ENCODE data around the gene STIM1. TPM values are rescaled to one million over a fixed set of nuclear protein-coding genes. Genes with fewer than 3 reads are reported as not detected.

The STIM1 gene
- total and polyA plus RNA-seq, 12 donors: 11.9 to 55.7 (median 37.4) TPM

- H3K36me3 ChIP-seq: no peaks in the 10 kb centered on the region
- intact Hi-C loops (cut with DNase I): loop anchor here in 1 of 10 donors (10.0 kb wide), 1 partner anchor 79 kb away; no protein-coding TSS in a partner anchor
- peak overlapping the region in 9 of 10 donors; percentile 9 to 79 (median 68) for H3K27ac ChIP-seq
- 42 to 54% methylated on average over 5 of the region's 5 CpGs for WGBS, 2 donors
- H3K9me3 ChIP-seq: no peaks in the 10 kb centered on the region
- no peak for TF ChIP-seq CTCF (IDR thresholded peaks at IDR 0.05)
- peak overlapping the region in 1 of 10 donors; percentile 5 for H3K4me3 ChIP-seq
- DNase-seq (peak; percentile 12 to 42), ATAC-seq (peak in 7 of 8 donors; percentile 32 to 79 (median 70))
- H3K4me1 ChIP-seq: peaks cover 24 to 66% (median 53%) of the 10 kb centered on the region in 9 donors
- no peaks in the 10 kb centered on the region for H3K27me3 ChIP-seq
Measured at GRCh38 chr11:3866206-3866605, 10.7 kb downstream of the STIM1 start.

- Histone ChIP-seq H3K9me3 (no peaks in the 10 kb centered on the region), H3K4me1 (peaks cover 24 to 66% (median 47%) of the 10 kb centered on the region in 9 donors), H3K27ac (peak overlapping the region; percentile 50 to 79 (median 70)), H3K4me3 (no peak overlapping the region), H3K36me3 (no peaks in the 10 kb centered on the region), H3K27me3 (no peaks in the 10 kb centered on the region)
- intact Hi-C loops (cut with DNase I): loop anchor here in 1 of 10 donors (10.0 kb wide), 1 partner anchor 78 kb away; no protein-coding TSS in a partner anchor
- no peak for DNase-seq
- no peak for TF ChIP-seq CTCF (IDR thresholded peaks at IDR 0.05)
- no peak for ATAC-seq
Measured at GRCh38 chr11:3866836-3867208, 11.4 kb downstream of the STIM1 start.

- DNase-seq (peak; percentile 31 to 80), ATAC-seq (peak; percentile 89 to 96 (median 93))
- 7 to 13% methylated on average over 6 of the region's 6 CpGs for WGBS, 2 donors
- peaks cover 24 to 63% (median 45%) of the 10 kb centered on the region in 9 donors for H3K4me1 ChIP-seq
- TF ChIP-seq CTCF (IDR thresholded peaks at IDR 0.05): no peak
- H3K36me3 ChIP-seq: no peaks in the 10 kb centered on the region
- intact Hi-C loops (cut with DNase I): loop anchor here in 1 of 10 donors (10.0 kb wide), 1 partner anchor 77 kb away; no protein-coding TSS in a partner anchor
- peak overlapping the region; percentile 50 to 79 (median 70) for H3K27ac ChIP-seq
- H3K4me3 ChIP-seq: no peak overlapping the region
- H3K9me3 ChIP-seq: no peaks in the 10 kb centered on the region
- no peaks in the 10 kb centered on the region for H3K27me3 ChIP-seq
Measured at GRCh38 chr11:3867209-3868091, 12.0 kb downstream of the STIM1 start.

- no peak for TF ChIP-seq CTCF (IDR thresholded peaks at IDR 0.05)
- intact Hi-C loops (cut with DNase I): no loop called here
- no peaks in the 10 kb centered on the region for H3K9me3 ChIP-seq
- no peaks in the 10 kb centered on the region for H3K36me3 ChIP-seq
- no peak for DNase-seq
- H3K4me1 ChIP-seq: peaks cover 0 to 36% (median 14%) of the 10 kb centered on the region in 9 donors
- WGBS, 2 donors: 62 to 75% methylated on average over 2 of the region's 2 CpGs
- ATAC-seq: no peak
- H3K27ac ChIP-seq: no peak overlapping the region
- H3K4me3 ChIP-seq: no peak overlapping the region
- H3K27me3 ChIP-seq: no peaks in the 10 kb centered on the region
Measured at GRCh38 chr11:3873712-3874349, 18.4 kb downstream of the STIM1 start.

Data from heart right ventricle (tissue), 16 donors.